Vagina (tissue), 2 donors: ENCODE data around the gene CCL20. TPM values are rescaled to one million over a fixed set of nuclear protein-coding genes. Genes with fewer than 3 reads are reported as not detected.
A peak's percentile ranks its signal among the peaks of the same experiment; 100 is the strongest.
"Not testable (repeated sequence)": the region's sequence is repeated elsewhere in the genome, so short reads cannot be mapped to it uniquely, and the experiment has no call there.

Experiments
- DNase-seq, 2 donors: peaks; one replicate each; pipeline ENCODE4 v3.0.0-alpha.2; 2017; ENCODE audit errors: extremely low spot score in 2 of 2
- H3K27ac ChIP-seq: fragments of 200-600 bp; sonication (generic); one replicate; pipeline ENCODE4 v1.5.1; 2019
- H3K27me3 ChIP-seq: fragments of 200-600 bp; sonication (generic); one replicate; pipeline ENCODE4 v1.5.1; 2019
- H3K36me3 ChIP-seq, 2 donors: fragments of 200-600 bp; sonication (generic); one replicate each; pipeline ENCODE4 v1.5.1; 2017 to 2019
- H3K4me1 ChIP-seq: fragments of 200-600 bp; sonication (generic); one replicate; pipeline ENCODE4 v1.5.1; 2019
- H3K4me3 ChIP-seq, 2 donors: fragments of 200-600 bp; sonication (generic); 1 replicate in 1 of 2; 2 replicates in 1 of 2; pipeline ENCODE4 v1.5.1; 2016 to 2019
- H3K9me3 ChIP-seq: fragments of 200-600 bp; sonication (generic); one replicate; pipeline ENCODE4 v1.5.1; 2019
- CTCF ChIP-seq, 3 experiments: fragments of 450-650 bp in 2 of 3; fragments of 200-600 bp in 1 of 3; sonication (generic) in 1 of 3; IDR thresholded peaks; one replicate each; pipeline ENCODE4 v1.5.1; 2017 to 2019; ENCODE audit warnings: antibody characterized with exemption in 3 of 3, mild to moderate bottlenecking in 2 of 3, moderate library complexity in 2 of 3
- POLR2A ChIP-seq, 2 donors: fragments of 450-650 bp; IDR thresholded peaks; one replicate each; pipeline ENCODE4 v1.6.1; 2017; ENCODE audit warnings: antibody characterized with exemption in 2 of 2, mild to moderate bottlenecking in 2 of 2, moderate library complexity in 2 of 2
- POLR2AphosphoS5 ChIP-seq, 2 donors: sonication (generic); formaldehyde crosslinking; IDR thresholded peaks; one replicate each; pipeline ENCODE4 v1.9.0; 2017; ENCODE audit warnings: antibody characterized with exemption in 2 of 2, mild to moderate bottlenecking in 2 of 2, low read depth in 1 of 2; ENCODE audit not compliant: insufficient read depth in 1 of 2
- intact Hi-C: fragments of 100-400 bp; cut with DNase I; formaldehyde crosslinking; loops from one replicate; pipeline ENCODE4 v1.15.1; 2023
- total RNA-seq: library from RNA; depleted of rRNA; stranded (reverse); fragments of >200 nt; gene quantifications from one replicate; pipeline ENCODE4 v1.2.3, GENCODE V29; 2016

Gene CCL20
- total RNA-seq, 1 donor from 2014 or later: not detected

- Histone ChIP-seq H3K4me1 (no peaks in the 10 kb centered on the region), H3K27ac (no peak overlapping the region), H3K4me3 (no peak overlapping the region), H3K36me3 (no peaks in the 10 kb centered on the region), H3K9me3 (no peaks in the 10 kb centered on the region), H3K27me3 (no peaks in the 10 kb centered on the region)
- TF ChIP-seq POLR2AphosphoS5 (IDR thresholded peaks at IDR 0.05; ENCODE audit: insufficient read depth in 1 of 2, low read depth in 1 of 2) (no peak), POLR2A (IDR thresholded peaks at IDR 0.05) (no peak), CTCF (IDR thresholded peaks at IDR 0.05) (no peak)
- DNase-seq: no peak
- intact Hi-C loops: no loop called here
Observed at GRCh38 chr2:227785293-227785692, 28.3 kb upstream of the CCL20 start.

- DNase-seq: no peak
- Histone ChIP-seq H3K27ac (no peak overlapping the region), H3K27me3 (no peaks in the 10 kb centered on the region), H3K4me1 (no peaks in the 10 kb centered on the region), H3K9me3 (no peaks in the 10 kb centered on the region), H3K4me3 (no peak overlapping the region), H3K36me3 (no peaks in the 10 kb centered on the region)
- TF ChIP-seq POLR2AphosphoS5 (IDR thresholded peaks at IDR 0.05; ENCODE audit: insufficient read depth in 1 of 2, low read depth in 1 of 2) (peak in 1 of 2 donors; percentile 53), POLR2A (IDR thresholded peaks at IDR 0.05) (no peak)
- intact Hi-C loops: no loop called here
Observed at GRCh38 chr2:227788561-227789018, 25.1 kb upstream of the CCL20 start.

- Histone ChIP-seq H3K27ac (no peak overlapping the region), H3K4me1 (no peaks in the 10 kb centered on the region), H3K4me3 (no peak overlapping the region), H3K36me3 (no peaks in the 10 kb centered on the region), H3K9me3 (no peaks in the 10 kb centered on the region), H3K27me3 (no peaks in the 10 kb centered on the region)
- TF ChIP-seq POLR2AphosphoS5 (IDR thresholded peaks at IDR 0.05; ENCODE audit: insufficient read depth in 1 of 2, low read depth in 1 of 2): no peak
- TF ChIP-seq CTCF (IDR thresholded peaks at IDR 0.05): no peak
- TF ChIP-seq POLR2A (IDR thresholded peaks at IDR 0.05): no peak
- intact Hi-C loops: no loop called here
- no peak for DNase-seq
Observed at GRCh38 chr2:227789803-227790202, 23.8 kb upstream of the CCL20 start.

GRCh38 chr2:227793148-227793712 lies 20.4 kb upstream of the CCL20 start:
- no peaks in the 10 kb centered on the region for H3K36me3 ChIP-seq
- H3K9me3 ChIP-seq: no peaks in the 10 kb centered on the region
- no peak overlapping the region for H3K4me3 ChIP-seq
- no peak overlapping the region for H3K27ac ChIP-seq
- TF ChIP-seq POLR2AphosphoS5 (IDR thresholded peaks at IDR 0.05; ENCODE audit: insufficient read depth in 1 of 2, low read depth in 1 of 2) (no peak), POLR2A (IDR thresholded peaks at IDR 0.05) (no peak), CTCF (IDR thresholded peaks at IDR 0.05) (no peak)
- H3K27me3 ChIP-seq: no peaks in the 10 kb centered on the region
- intact Hi-C loops: no loop called here
- H3K4me1 ChIP-seq: no peaks in the 10 kb centered on the region
- no peak for DNase-seq

- Histone ChIP-seq H3K4me1 (no peaks in the 10 kb centered on the region), H3K27ac (no peak overlapping the region), H3K36me3 (no peaks in the 10 kb centered on the region), H3K9me3 (no peaks in the 10 kb centered on the region), H3K4me3 (no peak overlapping the region), H3K27me3 (no peaks in the 10 kb centered on the region)
- no peak for DNase-seq
- TF ChIP-seq CTCF (IDR thresholded peaks at IDR 0.05) (no peak), POLR2A (IDR thresholded peaks at IDR 0.05) (no peak)
- intact Hi-C loops: no loop called here
Observed at GRCh38 chr2:227796045-227796711, 17.5 kb upstream of the CCL20 start.

- H3K27ac ChIP-seq, DNase-seq, H3K27me3 ChIP-seq, H3K4me3 ChIP-seq, H3K9me3 ChIP-seq, H3K36me3 ChIP-seq, intact Hi-C loops, H3K4me1 ChIP-seq: not testable (repeated sequence)
Observed at GRCh38 chr2:227796768-227797167, 16.9 kb upstream of the CCL20 start.
